ENCODE data around the gene TRIM31. TPM values are rescaled to one million over a fixed set of nuclear protein-coding genes. Genes with fewer than 3 reads are reported as not detected.

Gene TRIM31
- total RNA-seq = not detected in 2 replicates

GRCh38 chr6:30113003-30113759 is at the start of gene TRIM31:
Gene TRIM31 (minus strand): TSS chr6:30113090. CDS start chr6:30112805, 285 bp downstream.

GRCh38 chr6:30160785-30161531 is 48.1 kb upstream of the TRIM31 start, which contains the start of gene TRIM10:
Gene TRIM10 (minus strand): TSS chr6:30161211. CDS start chr6:30160858, 353 bp downstream.

GRCh38 chr6:30135757-30136156 is 22.9 kb upstream of the TRIM31 start, which contains the start of gene TRIM40:
Gene TRIM40 (plus strand): TSS chr6:30136140. CDS start chr6:30137037, 897 bp downstream.

GRCh38 chr6:30075094-30075789 is 37.6 kb downstream of the TRIM31 start, which contains the start of gene RNF39:
Gene RNF39 (minus strand): TSS chr6:30075769. CDS start chr6:30075585, 184 bp downstream.

GRCh38 chr6:30066577-30067459 is 46.1 kb downstream of the TRIM31 start, which contains the start of gene PPP1R11:
Gene PPP1R11 (plus strand): TSS chr6:30067198. CDS start chr6:30067411, 213 bp downstream.

GRCh38 chr6:30061092-30061857 is 51.6 kb downstream of the TRIM31 start, which contains the start of gene POLR1H:
Gene POLR1H (plus strand): TSS chr6:30061265. CDS start chr6:30061525, 260 bp downstream.

Small RNA genes within 50 kb of the gene (small RNA-seq; reads per million reads assigned to genes)
- gene RF00554 (not detected), gene RF02219 (not detected), gene RF02220 (not detected)

Other genes with a start within 250 kb of the TRIM31 start
- gene HLA-A, start 170.6 kb downstream of the TRIM31 start, total RNA-seq = 200 and 228 TPM in 2 replicates
- 28.7 and 38.6 TPM in 2 replicates for gene POLR1H, start 51.8 kb downstream of the TRIM31 start, total RNA-seq
- gene PPP1R11, start 45.9 kb downstream of the TRIM31 start, total RNA-seq = 29.9 and 30.1 TPM in 2 replicates
- not detected in 2 replicates for gene RNF39, start 37.3 kb downstream of the TRIM31 start, total RNA-seq
- gene TRIM40, start 23.1 kb upstream of the TRIM31 start, total RNA-seq = not detected in 2 replicates
- gene TRIM10, start 48.1 kb upstream of the TRIM31 start, total RNA-seq = not detected in 2 replicates
- not detected in 2 replicates for gene TRIM15, start 50.5 kb upstream of the TRIM31 start, total RNA-seq
- 16.5 and 19.4 TPM in 2 replicates for gene TRIM26, start 100.3 kb upstream of the TRIM31 start, total RNA-seq
- 6.2 and 9.0 TPM in 2 replicates for gene TRIM39, start 213.8 kb upstream of the TRIM31 start, total RNA-seq
- 32.1 and 65.0 TPM in 2 replicates for gene RPP21, start 232.1 kb upstream of the TRIM31 start, total RNA-seq